HepG2 (cell line): ENCODE data around the gene TJP2. TPM values are rescaled to one million over a fixed set of nuclear protein-coding genes. Genes with fewer than 3 reads are reported as not detected.

Experiments
- ARNTL ChIP-seq: sonication (generic); formaldehyde crosslinking; IDR thresholded peaks from 2 replicates; pipeline ENCODE4 v1.4.0; 2020; ENCODE audit warnings: mild to moderate bottlenecking, missing genetic modification reagents
- JDP2 ChIP-seq: sonication (generic); formaldehyde crosslinking; IDR thresholded peaks from 2 replicates; pipeline ENCODE4 v1.8.1; 2022; ENCODE audit warnings: missing genetic modification reagents, borderline replicate concordance
- RARG ChIP-seq: sonication (generic); formaldehyde crosslinking; IDR thresholded peaks from 2 replicates; pipeline ENCODE4 v1.4.0; 2020; ENCODE audit warnings: low read depth, mild to moderate bottlenecking, missing genetic modification reagents
- SOX13 ChIP-seq, 3 experiments: fragments of 450-650 bp in 1 of 3; sonication (generic) in 1 of 3; formaldehyde crosslinking in 1 of 3; IDR thresholded peaks in 2 of 3; conservative IDR thresholded peaks in 1 of 3; 2 replicates each; pipeline versions ENCODE4 v1.5.0 to v1.6.1; 2016 to 2020; ENCODE audit warnings: antibody characterized with exemption in 1 of 3, mild to moderate bottlenecking in 1 of 3, missing compliant biosample characterization in 1 of 3, missing genetic modification reagents in 1 of 3, moderate library complexity in 1 of 3
- TRAFD1 ChIP-seq: sonication (generic); formaldehyde crosslinking; IDR thresholded peaks from 2 replicates; pipeline ENCODE4 v1.5.1; 2020; ENCODE audit warnings: missing genetic modification reagents, mild to moderate bottlenecking, borderline replicate concordance
- ZNF777 ChIP-seq: sonication (generic); formaldehyde crosslinking; IDR thresholded peaks from 2 replicates; pipeline ENCODE4 v1.4.0; 2020; ENCODE audit warnings: missing genetic modification reagents
- polyA plus RNA-seq, 8 experiments: library from polyadenylated mRNA; depleted of rRNA in 3 of 8; stranded (reverse) in 7 of 8; unstranded in 1 of 8; fragments of >200 nt; fragmentation: Illumina TruSeq in 4 of 8; extraction: Trizol in 4 of 8; gene quantifications; 2 replicates each; pipeline versions ENCODE4 v1.2.1 to v1.2.3, GENCODE V29; 2011 to 2016; ENCODE audit warnings: low read depth in 4 of 8, missing spikeins in 1 of 8, mixed read lengths in 1 of 8; ENCODE audit not compliant: insufficient read depth in 1 of 8
- total RNA-seq, 5 experiments: library from RNA; depleted of rRNA; stranded (reverse); fragments of >200 nt; fragmentation: Illumina TruSeq; extraction: Trizol; gene quantifications; 2 replicates each; pipeline ENCODE4 v1.2.3, GENCODE V29; 2016; ENCODE audit warnings: low read depth in 1 of 5

Gene TJP2
- total and polyA plus RNA-seq, 2 of the 13 experiments (the other 11 are each of a cell fraction or from before 2014, with no cell fraction given): 109 to 110 TPM

GRCh38 chr9:69323861-69324260 lies 149.8 kb downstream of the TJP2 start (continued):
- TF ChIP-seq TRAFD1 (CRISPR knock-in tag): no peak
- TF ChIP-seq RARG (CRISPR knock-in tag): no peak
- TF ChIP-seq SOX13 (IDR thresholded peaks at IDR 0.05): no peak
- TF ChIP-seq SOX13 (CRISPR knock-in tag; conservative IDR thresholded peaks at IDR 0.05 in 1 of 2, IDR thresholded peaks at IDR 0.05 in 1 of 2): no peak
- TF ChIP-seq ZNF777 (CRISPR knock-in tag): no peak
- TF ChIP-seq JDP2 (CRISPR knock-in tag): no peak
- no peak for TF ChIP-seq ARNTL (CRISPR knock-in tag)

Other genes starting within 250 kb of the TJP2 start
- gene PRKACG, start 160.2 kb upstream of the TJP2 start, total RNA-seq (2016; rRNA removed; fragmentation: Illumina TruSeq; extraction: Trizol): not detected in 2 replicates
- not detected in 2 replicates for gene PRKACG, start 160.2 kb upstream of the TJP2 start, polyA plus RNA-seq (2011; rRNA removed)
- 24.1 and 30.0 TPM in 2 replicates for gene FXN, start 138.5 kb upstream of the TJP2 start, total RNA-seq (2016; rRNA removed; fragmentation: Illumina TruSeq; extraction: Trizol)
- 19.7 and 26.0 TPM in 2 replicates for gene FXN, start 138.5 kb upstream of the TJP2 start, polyA plus RNA-seq (2011; rRNA removed)
- gene ENTREP1, start 150.9 kb downstream of the TJP2 start, total RNA-seq (2016; rRNA removed; fragmentation: Illumina TruSeq; extraction: Trizol): not detected in 2 replicates
- not detected in 2 replicates for gene ENTREP1, start 150.9 kb downstream of the TJP2 start, polyA plus RNA-seq (2011; rRNA removed)